Astrocyte of the spinal cord (primary cell): ENCODE measurements around the gene SLC6A3.

ENCODE experiments used
- DNase-seq: peaks from one replicate; pipeline ENCODE4 v3.0.0; 2011; ENCODE audit warnings: low read depth, low spot score
- H3K4me3 ChIP-seq: 2 replicates; pipeline ENCODE4 v1.5.1; 2011; ENCODE audit warnings: low read depth, mild to moderate bottlenecking, low read length, moderate library complexity
- CTCF ChIP-seq: IDR thresholded peaks from 2 replicates; pipeline ENCODE4 v1.5.1; 2012; ENCODE audit warnings: low read depth, mild to moderate bottlenecking, low read length, inconsistent platforms
- in situ Hi-C: cut with HindIII; loops from 2 replicates; pipeline ENCODE4 v1.10.0; 2017; ENCODE audit warnings: low sequenced_read_pairs

SLC6A3 gene

GRCh38 chr5:1470762-1471211 is 25.5 kb upstream of the SLC6A3 start:
- H3K4me3 ChIP-seq, result no peak overlapping the region
- no peak for DNase-seq
- in situ Hi-C loops, result no loop called here
- TF ChIP-seq CTCF, result no peak

- in situ Hi-C loops, result no loop called here
- no peak for TF ChIP-seq CTCF
Measured at GRCh38 chr5:1468629-1469527, 23.6 kb upstream of the SLC6A3 start.

GRCh38 chr5:1468247-1468612 is 23.0 kb upstream of the SLC6A3 start:
- in situ Hi-C loops, result no loop called here
- DNase-seq, result no peak
- H3K4me3 ChIP-seq, result no peak overlapping the region
- peak; percentile 62 for TF ChIP-seq CTCF

More at GRCh38 chr5:1468629-1469527, 23.6 kb upstream of the SLC6A3 start:
- H3K4me3 ChIP-seq, result no peak overlapping the region
- DNase-seq, result no peak

- TF ChIP-seq CTCF, result no peak
- no peak for DNase-seq
- in situ Hi-C loops, result no loop called here
- H3K4me3 ChIP-seq, result no peak overlapping the region
Measured at GRCh38 chr5:1467341-1468246, 22.4 kb upstream of the SLC6A3 start.

GRCh38 chr5:1466631-1467265 is 21.5 kb upstream of the SLC6A3 start:
- TF ChIP-seq CTCF, result no peak
- in situ Hi-C loops, result no loop called here
- no peak overlapping the region for H3K4me3 ChIP-seq
- no peak for DNase-seq

- no peak overlapping the region for H3K4me3 ChIP-seq
- in situ Hi-C loops, result no loop called here
- no peak for DNase-seq
- TF ChIP-seq CTCF, result no peak
Measured at GRCh38 chr5:1465966-1466471, 20.8 kb upstream of the SLC6A3 start.
